NK-92 treated with Interleukin-12 subunit alpha and Interleukin-12 subunit beta, amount 100 ng/mL, for 24 hours (cell line): Measurements from ENCODE around the gene MAP3K14.

Source experiments
- DNase-seq: peaks from one replicate; lab custom pipeline; 2025; lab: John Stamatoyannopoulos, UW

Gene MAP3K14

GRCh38 chr17:45234641-45235415 lies 82.0 kb downstream of the MAP3K14 start:
- DNase-seq = peak; percentile 26

- no peak for DNase-seq
These were observed 83.3 kb downstream of the MAP3K14 start for GRCh38 chr17:45233423-45233924.

DNA sequence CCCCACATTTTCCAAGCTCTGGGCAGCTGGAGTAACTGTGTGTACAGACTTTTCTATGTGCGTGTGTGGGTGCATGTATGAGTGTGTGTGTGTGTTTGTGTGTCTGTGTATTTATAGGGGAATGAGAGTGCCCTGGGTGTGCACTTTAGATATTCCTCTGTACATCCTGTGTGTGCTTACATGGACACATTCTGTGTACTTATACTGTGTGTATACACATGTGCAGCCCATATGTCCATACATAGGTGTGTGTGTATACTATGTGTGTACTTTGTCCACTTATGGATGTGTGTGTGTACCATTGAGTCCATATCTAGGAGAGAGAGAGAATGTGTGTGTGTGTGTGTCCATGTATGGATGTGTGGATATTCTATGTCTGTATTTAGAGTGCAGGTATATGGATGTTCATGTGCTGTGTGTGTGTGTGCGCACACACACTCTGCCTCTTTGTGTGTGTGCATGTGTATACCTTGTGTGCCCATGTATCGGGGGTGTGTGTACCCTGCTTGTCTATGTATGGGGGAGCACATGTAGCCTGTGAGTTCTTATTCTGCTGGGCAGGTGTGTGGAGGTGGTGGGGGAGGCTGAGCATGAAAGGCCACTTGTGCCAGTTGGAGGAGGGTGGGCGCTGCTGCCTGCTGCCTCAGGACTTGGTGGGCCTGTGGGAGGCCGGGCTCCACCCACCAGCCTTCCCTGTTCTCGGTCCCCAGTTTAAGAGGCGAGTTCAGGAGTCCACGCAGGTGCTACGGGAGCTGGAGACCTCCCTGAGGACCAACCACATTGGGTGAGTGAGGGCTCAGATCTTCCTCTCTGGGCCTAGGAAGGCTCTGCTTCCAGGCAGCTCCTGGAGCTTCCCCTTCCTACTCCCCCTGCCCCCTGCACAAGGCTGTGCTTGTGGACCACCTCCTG lies 84.1 kb downstream of the MAP3K14 start:
- DNase-seq = no peak

GRCh38 chr17:45231481-45232116 lies 85.2 kb downstream of the MAP3K14 start:
- no peak for DNase-seq

GRCh38 chr17:45230787-45231480 lies 85.9 kb downstream of the MAP3K14 start:
- no peak for DNase-seq

DNA sequence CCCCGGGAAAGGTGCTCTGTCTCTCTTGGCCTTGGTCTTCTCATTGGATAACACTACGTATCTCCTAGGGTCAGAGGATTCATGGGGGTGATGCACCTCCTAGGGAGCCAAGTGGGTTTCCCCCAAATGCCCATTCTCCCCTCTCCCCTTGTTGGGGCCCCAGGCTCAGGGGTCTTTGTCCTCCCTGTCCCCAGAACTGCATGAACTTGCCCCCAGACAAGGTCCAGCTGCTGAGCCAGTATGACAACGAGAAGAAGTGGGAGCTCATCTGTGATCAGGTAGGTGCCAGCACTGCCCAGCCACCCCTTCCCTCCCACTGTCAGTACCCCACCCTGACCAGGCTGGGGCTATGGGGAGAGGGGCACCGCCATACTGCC lies 86.4 kb downstream of the MAP3K14 start:
- DNase-seq = no peak

DNA sequence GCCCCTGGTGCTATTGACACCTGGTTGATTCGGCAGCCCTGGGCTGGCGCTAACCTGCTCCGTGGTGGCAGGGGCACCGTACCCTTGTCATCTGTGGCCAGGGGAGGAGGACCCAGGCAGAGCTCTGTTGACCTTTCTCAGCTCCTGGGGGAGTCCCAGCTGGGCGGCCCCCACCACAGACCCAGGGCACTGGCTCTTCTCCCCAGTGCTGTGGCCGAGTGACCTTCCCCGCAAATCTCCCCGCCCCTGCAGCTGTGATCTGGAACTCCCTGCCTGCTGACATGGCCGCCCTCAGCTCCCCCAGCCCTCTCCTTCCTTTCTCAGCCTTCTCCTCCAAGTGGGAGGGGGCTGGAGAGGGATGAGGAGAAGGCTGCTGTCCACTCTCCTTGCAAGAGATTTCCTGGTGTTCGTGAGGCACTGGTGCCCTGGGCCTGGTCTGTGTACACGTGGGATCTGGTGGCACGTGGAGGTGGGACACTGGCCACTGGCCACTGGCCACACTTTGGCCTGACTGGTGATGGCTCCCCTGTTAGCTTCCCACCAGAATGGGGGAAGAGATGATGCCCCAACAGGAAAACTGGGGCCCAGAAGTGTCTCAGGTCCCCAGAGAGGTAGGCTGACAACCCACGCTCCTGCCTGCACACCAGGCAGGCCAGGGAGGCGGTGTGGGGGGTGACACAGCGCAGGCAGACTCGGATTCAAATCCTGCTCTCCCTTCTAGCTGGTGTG lies 87.0 kb downstream of the MAP3K14 start:
- DNase-seq = no peak

- no peak for DNase-seq
These were observed 87.9 kb downstream of the MAP3K14 start for GRCh38 chr17:45228763-45229539.

GRCh38 chr17:45227926-45228762 lies 88.7 kb downstream of the MAP3K14 start:
- no peak for DNase-seq

DNA sequence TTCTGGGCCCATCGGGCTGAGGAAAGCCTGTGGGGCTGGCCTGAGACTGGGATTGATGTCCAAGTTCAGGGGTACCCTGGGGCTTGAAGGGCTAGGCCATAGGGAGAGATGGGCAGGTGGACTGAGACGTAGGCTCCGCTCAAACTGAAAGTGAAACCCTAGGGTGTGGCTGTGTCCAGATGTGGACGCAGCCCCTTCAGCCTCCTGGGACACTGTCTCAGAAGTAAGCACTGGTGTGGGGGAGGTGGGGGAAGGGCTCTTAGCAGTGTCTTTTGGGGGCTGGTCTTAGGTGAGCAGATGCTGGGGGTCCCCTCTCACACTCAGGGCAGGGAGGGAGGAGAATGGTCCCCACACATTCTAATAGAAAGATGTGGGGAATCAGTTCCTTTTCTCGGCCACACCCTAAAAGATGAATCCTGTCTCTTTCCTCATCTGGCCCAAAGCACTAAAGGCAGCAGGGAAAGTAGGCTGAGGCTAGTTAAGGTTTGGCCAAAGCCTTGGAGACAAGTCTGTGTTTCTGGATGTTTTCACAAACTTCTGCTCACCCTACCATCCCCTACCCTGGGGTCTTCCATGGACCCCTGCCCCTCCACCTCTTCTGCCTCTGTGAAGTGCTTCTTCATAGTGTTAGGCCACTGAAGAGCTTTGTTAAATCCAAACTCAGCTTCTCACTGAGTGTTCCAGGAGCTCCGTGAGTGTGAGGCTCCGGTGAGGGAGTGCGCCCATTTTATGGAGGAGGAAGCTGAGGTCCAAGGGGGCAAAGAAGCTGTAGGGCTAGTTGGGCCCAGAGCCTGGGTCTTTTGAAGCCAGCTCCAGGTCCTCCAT lies 89.5 kb downstream of the MAP3K14 start:
- DNase-seq = peak; percentile 43

DNA sequence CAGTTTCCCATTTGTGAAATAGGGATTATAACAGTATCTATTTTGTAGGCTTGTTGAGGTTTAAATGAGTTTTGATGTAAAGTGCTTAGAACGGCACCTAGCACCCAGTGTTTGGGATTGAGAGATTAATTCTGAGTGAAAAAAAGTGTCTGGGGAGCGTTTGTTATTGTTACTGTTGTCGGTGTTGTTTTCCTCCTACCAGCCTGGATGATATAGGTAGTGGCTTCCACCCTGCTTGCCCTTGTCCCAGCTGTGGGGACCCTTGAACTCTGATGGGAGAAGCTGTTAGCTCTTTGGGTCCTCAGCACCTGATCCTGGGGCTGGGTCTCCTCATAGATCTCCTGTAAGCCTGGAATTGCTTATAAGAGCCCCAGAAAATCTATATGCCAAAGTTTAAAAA lies 90.2 kb downstream of the MAP3K14 start:
- DNase-seq = no peak

- peak; percentile 98 for DNase-seq
These were observed 90.8 kb downstream of the MAP3K14 start for GRCh38 chr17:45225964-45226530.

DNA sequence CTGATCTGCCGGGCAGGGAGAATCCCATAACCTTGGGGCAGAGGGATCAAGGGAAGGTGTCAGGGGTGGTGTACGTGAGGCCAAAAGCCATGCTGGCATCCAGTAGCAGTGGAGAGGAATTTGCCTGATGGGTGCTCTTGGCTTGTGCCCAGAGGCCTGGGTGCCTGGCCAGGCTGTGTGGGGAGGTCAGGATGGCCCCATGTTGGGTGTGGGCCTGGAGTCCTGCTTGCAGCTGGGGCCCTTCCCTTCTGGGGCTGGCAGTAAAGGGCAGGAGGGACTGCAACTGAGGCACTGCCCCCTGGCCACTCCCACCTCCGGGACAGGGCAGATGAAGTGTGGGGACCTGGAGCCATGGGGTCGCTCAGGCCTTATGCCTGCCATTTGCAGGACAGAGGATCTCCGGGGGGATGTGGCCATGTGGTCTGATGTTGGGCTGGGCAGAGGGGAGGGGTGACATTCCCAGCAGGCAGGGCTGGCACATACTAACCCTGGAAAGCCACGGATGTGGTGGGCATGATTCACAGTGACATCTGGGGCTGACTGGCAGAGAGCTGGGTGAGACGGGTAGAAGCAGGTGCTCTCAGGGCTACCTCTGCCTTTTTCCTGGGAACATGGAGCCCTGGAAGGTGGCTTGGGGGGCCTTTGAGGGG lies 91.6 kb downstream of the MAP3K14 start:
- peak; percentile 58 for DNase-seq

DNA sequence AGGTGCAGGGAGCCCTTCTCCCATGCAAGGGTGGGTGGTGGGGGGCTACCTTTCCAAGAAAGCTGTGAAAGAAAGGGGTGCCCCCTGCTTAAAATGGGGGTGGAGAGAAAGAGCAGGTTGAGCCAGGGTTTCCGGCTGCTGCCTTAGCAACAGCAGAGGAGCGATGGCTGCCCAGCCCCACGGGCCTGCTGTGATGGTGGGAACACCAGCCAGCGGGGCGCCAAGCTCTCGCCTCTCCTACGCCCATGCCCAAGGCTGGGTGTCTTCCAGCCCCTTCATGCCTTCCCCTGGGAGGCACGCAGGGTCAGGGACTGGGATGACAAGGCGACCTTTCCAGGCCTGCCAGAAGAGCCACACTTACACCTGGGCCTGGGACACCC lies 92.2 kb downstream of the MAP3K14 start:
- DNase-seq = no peak

DNA sequence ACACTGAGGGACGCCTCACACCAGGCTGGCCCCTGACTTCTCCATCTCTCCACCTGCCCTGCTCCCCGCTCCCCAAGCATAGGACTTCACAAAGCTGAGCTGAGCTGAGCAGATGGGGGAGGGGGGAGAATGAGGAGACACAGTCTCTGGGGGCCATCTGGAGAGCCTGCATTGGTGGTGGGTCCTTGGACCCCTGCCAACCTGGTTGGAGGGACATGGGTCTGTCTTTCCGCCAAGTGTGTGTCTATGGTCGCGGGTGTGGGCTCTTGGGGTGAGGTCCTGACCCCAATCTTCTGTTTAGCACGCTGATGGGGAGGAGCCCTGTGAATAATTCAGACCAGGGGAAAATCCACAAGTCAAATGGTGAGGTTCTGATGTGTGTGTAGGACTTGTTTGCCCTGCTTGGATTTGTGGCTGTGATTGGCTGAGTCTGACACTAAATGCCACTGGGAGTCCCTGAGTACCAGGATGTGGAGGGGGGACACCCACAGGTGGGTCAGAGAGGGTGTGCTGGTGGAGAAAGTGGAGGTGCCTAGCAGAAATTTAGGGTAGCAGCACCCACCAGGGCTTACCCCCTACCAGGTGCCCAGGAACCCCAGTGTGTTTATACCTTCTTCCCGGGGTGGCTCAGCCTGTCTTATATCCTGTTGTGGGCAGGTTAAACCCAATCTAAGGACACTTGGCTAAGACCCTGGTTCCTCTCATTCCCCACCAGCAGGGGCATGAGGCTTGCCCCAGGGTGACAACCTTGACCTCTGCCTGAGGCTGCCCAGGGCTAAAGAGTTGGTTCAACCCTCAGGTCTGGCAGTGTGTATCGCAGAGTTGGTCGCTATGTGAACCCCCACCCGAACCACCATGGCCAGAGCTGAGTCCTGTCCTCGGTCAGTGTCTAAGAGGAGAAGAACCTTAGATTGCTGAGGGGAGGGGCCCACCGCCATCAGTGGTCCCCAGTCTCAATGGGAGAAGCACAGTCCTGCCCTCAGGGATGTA lies 93.0 kb downstream of the MAP3K14 start:
- DNase-seq = peak; percentile 38

DNA sequence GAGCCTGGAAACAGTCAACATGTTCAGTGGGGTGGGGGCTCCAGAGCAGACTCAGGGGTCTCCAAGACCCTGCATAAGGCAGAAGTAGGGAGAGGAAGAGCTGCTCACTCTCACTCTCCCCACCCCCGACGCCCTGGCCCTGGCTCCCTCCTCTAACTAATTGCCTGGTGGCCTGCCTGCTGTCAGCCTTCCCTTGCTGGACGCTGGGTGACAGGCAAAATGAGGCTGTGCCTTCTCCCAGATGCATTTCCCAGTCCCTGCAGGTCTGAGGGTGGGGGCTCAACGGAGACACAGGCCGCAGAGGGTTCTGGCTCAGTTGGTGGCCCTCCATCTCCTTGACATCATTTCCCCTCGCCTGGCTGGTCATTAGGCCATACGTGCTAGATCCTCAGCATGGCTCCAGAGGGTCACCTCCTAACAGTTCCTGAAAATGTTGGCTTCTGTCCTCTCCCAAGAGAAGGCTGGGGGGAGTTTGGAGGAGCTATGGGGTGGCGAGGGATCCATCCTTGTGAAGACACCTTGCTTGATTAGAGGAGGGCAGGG lies 93.8 kb downstream of the MAP3K14 start:
- no peak for DNase-seq
